MM.1S (cell line): ENCODE measurements around the gene HPSE2.

Experiments used
- EZH2 ChIP-seq: fragments of 300-600 bp; sonication (generic); optimal IDR thresholded peaks from 2 replicates; pipeline ENCODE3; 2017; ENCODE audit warnings: low read depth, mild to moderate bottlenecking, antibody characterized with exemption, low read length, mixed read lengths
- TF ChIP-seq, protein P1 (sequence below): fragments of 300-600 bp; sonication (generic); IDR thresholded peaks from 2 replicates; pipeline ENCODE4 v1.5.1; 2016; ENCODE audit warnings: antibody characterized with exemption, low read length, mixed read lengths

DNA sequence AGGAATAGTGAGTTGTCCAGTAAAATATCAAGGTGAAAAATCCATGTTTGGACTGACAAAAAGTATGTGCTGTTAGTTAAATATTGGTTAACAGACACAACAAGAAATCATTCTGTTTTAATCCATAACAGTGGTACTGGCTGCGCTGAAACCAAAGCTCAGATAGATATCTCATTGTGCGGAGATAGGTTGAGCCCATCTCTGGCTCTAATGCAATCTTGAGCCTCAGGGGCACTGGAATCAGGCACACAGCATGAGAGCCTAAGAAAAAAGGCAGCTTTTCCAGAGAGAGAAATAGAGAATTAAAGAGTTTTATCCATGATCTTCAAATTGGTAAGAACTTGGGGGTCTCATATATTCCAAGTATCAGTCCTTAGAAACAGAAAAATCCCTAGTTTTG is 373.7 kb downstream of the HPSE2 start:
- TF ChIP-seq, protein P1, sequence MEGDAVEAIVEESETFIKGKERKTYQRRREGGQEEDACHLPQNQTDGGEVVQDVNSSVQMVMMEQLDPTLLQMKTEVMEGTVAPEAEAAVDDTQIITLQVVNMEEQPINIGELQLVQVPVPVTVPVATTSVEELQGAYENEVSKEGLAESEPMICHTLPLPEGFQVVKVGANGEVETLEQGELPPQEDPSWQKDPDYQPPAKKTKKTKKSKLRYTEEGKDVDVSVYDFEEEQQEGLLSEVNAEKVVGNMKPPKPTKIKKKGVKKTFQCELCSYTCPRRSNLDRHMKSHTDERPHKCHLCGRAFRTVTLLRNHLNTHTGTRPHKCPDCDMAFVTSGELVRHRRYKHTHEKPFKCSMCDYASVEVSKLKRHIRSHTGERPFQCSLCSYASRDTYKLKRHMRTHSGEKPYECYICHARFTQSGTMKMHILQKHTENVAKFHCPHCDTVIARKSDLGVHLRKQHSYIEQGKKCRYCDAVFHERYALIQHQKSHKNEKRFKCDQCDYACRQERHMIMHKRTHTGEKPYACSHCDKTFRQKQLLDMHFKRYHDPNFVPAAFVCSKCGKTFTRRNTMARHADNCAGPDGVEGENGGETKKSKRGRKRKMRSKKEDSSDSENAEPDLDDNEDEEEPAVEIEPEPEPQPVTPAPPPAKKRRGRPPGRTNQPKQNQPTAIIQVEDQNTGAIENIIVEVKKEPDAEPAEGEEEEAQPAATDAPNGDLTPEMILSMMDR = no peak
- TF ChIP-seq EZH2 = no peak
